GM12878 (cell line): Measurements from ENCODE around the gene UBC. TPM values are rescaled to one million over a fixed set of nuclear protein-coding genes. Genes with fewer than 3 reads are reported as not detected.
"Not testable (repeated sequence)": the region's sequence is repeated elsewhere in the genome, so short reads cannot be mapped to it uniquely, and the experiment has no call there.

ENCODE experiments used
- ATAC-seq: fragments of 200-7000 bp; cut with Tn5 transposase; 3 replicates; pipeline ENCODE4 v1.9.1; 2020; ENCODE audit warnings: mild to moderate bottlenecking, moderate library complexity
- BruUV-seq: library from RNA; stranded (reverse); fragments of 400-500 nt; replicated peaks from 2 replicates; lab custom pipeline; 2021; lab: Mats Ljungman, UMichigan
- CTCF ChIA-PET: fragments of 300-600 bp; sonication (Branson Sonifier 250); formaldehyde crosslinking; extraction: SDS; loops from one replicate; lab custom pipeline; 2021; ENCODE audit warnings: inconsistent platforms; lab: Yijun Ruan, JAX
- POLR2A ChIA-PET: fragments of 350-600 bp; formaldehyde crosslinking; extraction: SDS; loops from one replicate; lab custom pipeline; 2021; ENCODE audit warnings: inconsistent platforms; lab: Charles Lee
- RAD21 ChIA-PET: fragments of 300-600 bp; sonication (Branson Sonifier 250); formaldehyde crosslinking; loops from one replicate; lab custom pipeline; 2023; ENCODE audit warnings: antibody characterized with exemption; ENCODE audit not compliant: unreplicated experiment; lab: Charles Lee
- SMC1A ChIA-PET: fragments of 300-600 bp; sonication (Branson Sonifier 250); formaldehyde crosslinking; loops from one replicate; lab custom pipeline; 2023; ENCODE audit not compliant: unreplicated experiment, uncharacterized antibody; lab: Charles Lee
- DNase-seq: peaks from one replicate; pipeline ENCODE4 v3.0.0-alpha.2; 2011; ENCODE audit warnings: low read depth, low spot score
- FAIRE-seq: peaks from 3 replicates; lab custom pipeline; 2011; peaks lifted over from hg19 to GRCh38; lab: Jason Lieb, UNC
- H2AFZ ChIP-seq: 2 replicates; pipeline ENCODE4 v1.6.0; 2011; ENCODE audit warnings: low read depth, low read length, control low read depth; ENCODE audit not compliant: control insufficient read depth
- H3K27ac ChIP-seq: 2 replicates; pipeline ENCODE4 v1.5.1; 2011; ENCODE audit warnings: control low read depth; ENCODE audit not compliant: control insufficient read depth, insufficient read depth
- H3K27me3 ChIP-seq, 2 experiments: replicated peaks in 1 of 2; 2 replicates each; pipeline versions ENCODE4 v1.6.0 to v1.6.1; 2011; ENCODE audit warnings: low read length in 1 of 2; ENCODE audit not compliant: control insufficient read depth in 2 of 2, insufficient read depth in 2 of 2
- H3K36me3 ChIP-seq, 2 experiments: 2 replicates each; pipeline ENCODE4 v1.5.1; 2011; ENCODE audit warnings: low read length in 1 of 2; ENCODE audit not compliant: control insufficient read depth in 2 of 2, insufficient read depth in 2 of 2
- H3K4me1 ChIP-seq: 2 replicates; pipeline ENCODE4 v1.6.1; 2011; ENCODE audit warnings: mild to moderate bottlenecking, low read length, moderate library complexity, mixed read lengths; ENCODE audit not compliant: control insufficient read depth, insufficient read depth
- H3K4me2 ChIP-seq: 2 replicates; pipeline ENCODE4 v1.6.0; 2011; ENCODE audit warnings: control low read depth; ENCODE audit not compliant: control insufficient read depth, insufficient read depth
- H3K4me3 ChIP-seq: fragments of 200-600 bp; sonication (generic); 2 replicates; pipeline ENCODE4 v1.5.1; 2016
- H3K79me2 ChIP-seq: 2 replicates; pipeline ENCODE4 v1.6.0; 2011; ENCODE audit warnings: low read length; ENCODE audit not compliant: control insufficient read depth, insufficient read depth
- H3K9ac ChIP-seq: 2 replicates; pipeline ENCODE4 v1.8.0; 2011; ENCODE audit warnings: low read length, control low read depth, mixed read lengths; ENCODE audit not compliant: control insufficient read depth, insufficient read depth
- H3K9me3 ChIP-seq: replicated peaks from 3 replicates; pipeline ENCODE4 v1.5.1; 2011; ENCODE audit warnings: mild to moderate bottlenecking, low read length; ENCODE audit not compliant: control insufficient read depth, insufficient read depth
- H4K20me1 ChIP-seq: 2 replicates; pipeline ENCODE4 v1.6.0; 2011; ENCODE audit not compliant: control insufficient read depth, insufficient read depth
- NFYA ChIP-seq: IDR thresholded peaks from 2 replicates; pipeline ENCODE4 v1.6.1; 2011; ENCODE audit warnings: low read depth, mild to moderate bottlenecking, low read length, improper control_type of control experiment, borderline replicate concordance
- RB1 ChIP-seq: fragments of 450-650 bp; formaldehyde crosslinking; IDR thresholded peaks from 2 replicates; pipeline ENCODE4 v1.6.1; 2017; ENCODE audit warnings: mild to moderate bottlenecking, borderline replicate concordance
- SRF ChIP-seq, 2 experiments: IDR thresholded peaks; 2 replicates each; pipeline ENCODE4 v1.6.1; 2011; ENCODE audit warnings: low read depth in 2 of 2, low read length in 2 of 2, mild to moderate bottlenecking in 1 of 2, moderate library complexity in 1 of 2
- WGBS: methylation state at CpG from one replicate; pipeline ENCODE4 v1.1.6; 2016; ENCODE audit warnings: low lambda C conversion rate; ENCODE audit not compliant: insufficient replicate concordance, insufficient coverage; ENCODE audit errors: missing lambda C conversion rate; 5-methylcytosine and 5-hydroxymethylcytosine counted together
- in situ Hi-C: fragments of 300-500 bp; cut with MboI; formaldehyde crosslinking; loops from 9 replicates; pipeline ENCODE4 v1.14.3; 2018; ENCODE audit warnings: mixed read lengths
- intact Hi-C: fragments of 100-400 bp; cut with micrococcal nuclease; formaldehyde crosslinking; loops from one replicate; pipeline ENCODE4 v1.14.2; 2022; ENCODE audit not compliant: unreplicated experiment
- polyA plus RNA-seq, 11 experiments: library from polyadenylated mRNA; depleted of rRNA in 4 of 11; unstranded in 6 of 11; stranded (reverse) in 5 of 11; fragments of >200 nt; fragmentation: Nextera tagmentation in 4 of 11; fragmentation: Illumina TruSeq in 1 of 11; extraction: Ambion mirVana in 4 of 11; extraction: Trizol in 1 of 11; gene quantifications; 1 replicate in 1 of 11; 2 replicates in 10 of 11; pipeline versions ENCODE4 v1.2.1 to v1.2.3, GENCODE V29; 2011 to 2016; ENCODE audit warnings: inconsistent platforms in 2 of 11, missing spikeins in 2 of 11, low read depth in 1 of 11
- total RNA-seq, 4 experiments: library from RNA; depleted of rRNA in 3 of 4; stranded (reverse); fragments of >200 nt in 3 of 4; fragmentation: Illumina TruSeq in 1 of 4; extraction: Trizol in 1 of 4; gene quantifications; 2 replicates each; pipeline versions ENCODE4 v1.2.1 to v1.2.3, GENCODE V29; 2013 to 2021
- TF ChIP-seq, protein P1 (sequence below): fragments of 450-650 bp; conservative IDR thresholded peaks from 2 replicates; pipeline ENCODE4 v1.6.1; 2017; ENCODE audit warnings: mild to moderate bottlenecking, moderate library complexity

UBC gene
- total and polyA plus RNA-seq, 10 of the 15 experiments (the other 5 are each of a cell fraction or from before 2014, with no cell fraction given), result 653 to 1,666 (median 874) TPM

DNA sequence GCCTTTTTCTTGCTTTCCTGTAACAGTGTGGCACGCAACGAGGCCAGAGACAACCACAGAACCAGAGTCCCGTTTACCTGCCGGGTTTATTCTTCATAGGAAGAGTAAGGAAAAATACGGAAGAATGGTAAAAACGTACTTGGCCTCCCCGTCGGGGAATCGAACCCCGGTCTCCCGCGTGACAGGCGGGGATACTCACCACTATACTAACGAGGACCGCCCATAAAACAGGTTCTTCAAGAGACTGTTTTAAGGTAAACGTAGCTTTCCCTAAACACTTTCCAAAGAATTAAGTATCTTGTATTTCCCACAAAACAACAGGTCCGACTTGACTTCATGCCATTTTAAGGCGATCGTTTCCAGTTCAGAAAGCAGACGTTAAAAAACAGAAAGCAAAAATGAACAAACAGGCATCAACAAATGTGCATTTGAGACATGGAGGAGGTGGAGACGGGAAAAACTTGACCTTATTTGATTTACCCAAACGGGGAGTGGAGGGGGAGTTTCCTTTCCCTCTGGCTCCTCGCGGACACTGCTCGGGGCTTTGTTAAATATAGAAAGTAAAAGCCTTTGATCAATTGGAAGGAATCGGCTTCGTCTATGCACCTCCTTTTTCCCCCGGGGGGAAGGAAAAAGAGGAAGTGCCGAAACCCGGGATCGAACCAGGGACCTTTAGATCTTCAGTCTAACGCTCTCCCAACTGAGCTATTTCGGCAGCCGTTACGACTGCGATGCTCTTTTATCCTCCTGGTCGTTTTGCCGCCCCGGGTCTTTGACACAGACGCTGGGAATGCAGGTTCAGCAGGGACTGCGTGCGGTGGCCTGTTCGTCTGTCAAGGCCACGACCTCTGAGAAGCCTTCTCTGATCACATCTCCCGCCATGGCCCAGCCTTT lies 13.0 kb upstream of the UBC start (continued):
- TF ChIP-seq, protein P1, sequence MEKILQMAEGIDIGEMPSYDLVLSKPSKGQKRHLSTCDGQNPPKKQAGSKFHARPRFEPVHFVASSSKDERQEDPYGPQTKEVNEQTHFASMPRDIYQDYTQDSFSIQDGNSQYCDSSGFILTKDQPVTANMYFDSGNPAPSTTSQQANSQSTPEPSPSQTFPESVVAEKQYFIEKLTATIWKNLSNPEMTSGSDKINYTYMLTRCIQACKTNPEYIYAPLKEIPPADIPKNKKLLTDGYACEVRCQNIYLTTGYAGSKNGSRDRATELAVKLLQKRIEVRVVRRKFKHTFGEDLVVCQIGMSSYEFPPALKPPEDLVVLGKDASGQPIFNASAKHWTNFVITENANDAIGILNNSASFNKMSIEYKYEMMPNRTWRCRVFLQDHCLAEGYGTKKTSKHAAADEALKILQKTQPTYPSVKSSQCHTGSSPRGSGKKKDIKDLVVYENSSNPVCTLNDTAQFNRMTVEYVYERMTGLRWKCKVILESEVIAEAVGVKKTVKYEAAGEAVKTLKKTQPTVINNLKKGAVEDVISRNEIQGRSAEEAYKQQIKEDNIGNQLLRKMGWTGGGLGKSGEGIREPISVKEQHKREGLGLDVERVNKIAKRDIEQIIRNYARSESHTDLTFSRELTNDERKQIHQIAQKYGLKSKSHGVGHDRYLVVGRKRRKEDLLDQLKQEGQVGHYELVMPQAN, result peak; percentile 27; the same call in 1 of the 2 replicates
- TF ChIP-seq RB1, result peak; percentile 74; the same call in 1 of the 2 replicates
- no peak for TF ChIP-seq SRF (IDR thresholded peaks at IDR 0.05; ENCODE audit: low read depth in 2 of 2, low read length in 2 of 2)
- no peak for TF ChIP-seq NFYA

GRCh38 chr12:124925782-124926181 lies 11.3 kb upstream of the UBC start:
- H3K27ac ChIP-seq, H4K20me1 ChIP-seq, H3K36me3 ChIP-seq, H3K9ac ChIP-seq, ATAC-seq, H3K4me3 ChIP-seq, DNase-seq, H3K79me2 ChIP-seq, BruUV-seq, H3K4me2 ChIP-seq, H2AFZ ChIP-seq, H3K27me3 ChIP-seq, intact Hi-C loops, FAIRE-seq, H3K9me3 ChIP-seq: not testable (repeated sequence)
- ChIA-PET POLR2A (interaction anchor here (0.7 to 16.4 kb wide), 3 partner anchors 9 to 19 kb away, joined by 6 to 346 read pairs (median 57); partner anchors contain the start of gene UBC), CTCF (interaction anchor here (0.8 to 3.8 kb wide), 3 partner anchors 13 to 25 kb away, joined by 3 to 47 read pairs (median 19); no protein-coding TSS in a partner anchor), SMC1A (interaction anchor here (1.2 to 4.0 kb wide), 3 partner anchors 8 to 20 kb away, joined by 3 to 41 read pairs (median 16); no protein-coding TSS in a partner anchor), RAD21 (interaction anchor here (12.1 kb wide), 1 partner anchor 12 kb away, joined by 246 read pairs; no protein-coding TSS in a partner anchor)
- in situ Hi-C loops, result loop anchor here (10.0 kb wide), 1 partner anchor 509 kb away; no protein-coding TSS in a partner anchor
- H3K4me1 ChIP-seq, result peaks cover 24% of the 10 kb centered on the region
- 98% methylated on average over 7 of the region's 7 CpGs for WGBS
